B cell (primary cell): ENCODE results near the gene CTNNA3. TPM values are rescaled to one million over a fixed set of nuclear protein-coding genes. Genes with fewer than 3 reads are reported as not detected.

Source experiments
- ATAC-seq: fragments of 200-7000 bp; cut with Tn5 transposase; one replicate; pipeline ENCODE4 v1.10.0; 2021; ENCODE audit warnings: low read depth, mild to moderate bottlenecking, moderate number of reproducible peaks, moderate library complexity
- CTCF ChIA-PET: fragments of 350-600 bp; sonication (Branson Sonifier 250); formaldehyde crosslinking; loops from one replicate; lab custom pipeline; 2021; ENCODE audit warnings: antibody characterized with exemption, inconsistent platforms; lab: Charles Lee
- POLR2A ChIA-PET: fragments of 350-600 bp; sonication (Branson Sonifier 250); formaldehyde crosslinking; loops from one replicate; lab custom pipeline; 2021; ENCODE audit warnings: antibody characterized with exemption; lab: Charles Lee
- DNase-seq: peaks from one replicate; pipeline ENCODE4 v3.0.0; 2013
- H2AFZ ChIP-seq: 2 replicates; pipeline ENCODE4 v1.6.1; 2012; ENCODE audit warnings: mild to moderate bottlenecking, low read depth, low read length; ENCODE audit not compliant: insufficient read depth, poor library complexity, severe bottlenecking
- H3K27ac ChIP-seq, 2 donors: 1 replicate in 1 of 2; 2 replicates in 1 of 2; pipeline ENCODE4 v1.5.1; 2012 to 2013; ENCODE audit warnings: low read length in 2 of 2, mild to moderate bottlenecking in 2 of 2, moderate library complexity in 1 of 2
- H3K27me3 ChIP-seq, 4 experiments: fragments of 200-600 bp in 1 of 4; sonication (generic) in 1 of 4; replicated peaks in 1 of 4; 1 replicate in 2 of 4; 2 replicates in 2 of 4; pipeline versions ENCODE4 v1.6.1 to v1.7.0; 2013 to 2016; ENCODE audit warnings: low read length in 3 of 4, mild to moderate bottlenecking in 2 of 4, mixed read lengths in 1 of 4, moderate library complexity in 1 of 4; ENCODE audit not compliant: insufficient read depth in 4 of 4, control insufficient read depth in 3 of 4; ENCODE audit errors: control extremely low read depth in 1 of 4
- H3K36me3 ChIP-seq, 2 experiments: replicated peaks in 1 of 2; 1 replicate in 1 of 2; 2 replicates in 1 of 2; pipeline versions ENCODE4 v1.6.1 to v1.7.1; 2013; ENCODE audit warnings: low read length in 1 of 2; ENCODE audit not compliant: insufficient read depth in 2 of 2, control insufficient read depth in 1 of 2; ENCODE audit errors: control extremely low read depth in 1 of 2, extremely low read depth in 1 of 2
- H3K4me1 ChIP-seq, 2 donors: fragments of 200-600 bp in 1 of 2; sonication (generic) in 1 of 2; 1 replicate in 1 of 2; 2 replicates in 1 of 2; pipeline versions ENCODE4 v1.5.1 to v1.6.1; 2013 to 2017; ENCODE audit warnings: low read length in 2 of 2; ENCODE audit not compliant: control insufficient read depth in 2 of 2, insufficient read depth in 2 of 2
- H3K4me2 ChIP-seq: replicated peaks from 2 replicates; pipeline ENCODE3; 2012; ENCODE audit warnings: mild to moderate bottlenecking, low read depth, low read length; ENCODE audit not compliant: poor library complexity, severe bottlenecking
- H3K4me3 ChIP-seq, 5 experiments: fragments of 200-600 bp in 1 of 5; sonication (generic) in 1 of 5; 1 replicate in 3 of 5; 2 replicates in 2 of 5; pipeline versions ENCODE4 v1.5.1 to v1.7.0; 2011 to 2016; ENCODE audit warnings: low read length in 4 of 5, mild to moderate bottlenecking in 4 of 5, low read depth in 2 of 5, control low read depth in 1 of 5, moderate library complexity in 1 of 5; ENCODE audit not compliant: insufficient read depth in 1 of 5; ENCODE audit errors: control extremely low read depth in 1 of 5, extremely low read depth in 1 of 5
- H3K79me2 ChIP-seq: fragments of 200-600 bp; sonication (generic); one replicate; pipeline ENCODE4 v1.6.0; 2016; ENCODE audit warnings: low read length; ENCODE audit not compliant: control insufficient read depth, insufficient read depth
- H3K9ac ChIP-seq: fragments of 200-600 bp; sonication (generic); 2 replicates; pipeline ENCODE4 v1.6.1; 2017; ENCODE audit warnings: mild to moderate bottlenecking, low read length, moderate library complexity
- H3K9me3 ChIP-seq, 3 donors: one replicate each; pipeline versions ENCODE4 v1.6.1 to v1.7.1; 2013; ENCODE audit warnings: low read length in 2 of 3; ENCODE audit not compliant: control insufficient read depth in 2 of 3, insufficient read depth in 1 of 3; ENCODE audit errors: control extremely low read depth in 1 of 3
- H4K20me1 ChIP-seq: 2 replicates; pipeline ENCODE4 v1.6.0; 2012; ENCODE audit warnings: mild to moderate bottlenecking, low read length; ENCODE audit not compliant: insufficient read depth, control insufficient read depth, poor library complexity, severe bottlenecking
- H3K27ac Mint-ChIP-seq: one replicate; pipeline ENCODE4 v1.8.0; 2021; ENCODE audit warnings: mixed read lengths
- H3K27me3 Mint-ChIP-seq: one replicate; pipeline ENCODE4 v1.8.0; 2021; ENCODE audit warnings: mixed read lengths
- H3K4me1 Mint-ChIP-seq: one replicate; pipeline ENCODE4 v1.8.0; 2021; ENCODE audit warnings: mixed read lengths
- H3K4me3 Mint-ChIP-seq: one replicate; pipeline ENCODE4 v1.8.0; 2021; ENCODE audit warnings: mixed read lengths
- H3K9me3 Mint-ChIP-seq: one replicate; pipeline ENCODE4 v1.8.0; 2022; ENCODE audit warnings: mixed read lengths; ENCODE audit not compliant: insufficient read depth
- CTCF ChIP-seq: fragments of 200-600 bp; IDR thresholded peaks from one replicate; pipeline ENCODE4 v1.8.0; 2022; ENCODE audit warnings: antibody characterized with exemption, mild to moderate bottlenecking
- EZH2 ChIP-seq: IDR thresholded peaks from 2 replicates; pipeline ENCODE4 v1.6.1; 2012; ENCODE audit warnings: borderline replicate concordance, low read depth, mild to moderate bottlenecking, moderate library complexity, low read length; ENCODE audit not compliant: insufficient read depth, poor library complexity, severe bottlenecking
- WGBS: methylation state at CpG from one replicate; pipeline ENCODE4 v1.1.5; 2013; ENCODE audit warnings: missing lambda C conversion rate; ENCODE audit not compliant: insufficient coverage; 5-methylcytosine and 5-hydroxymethylcytosine counted together
- intact Hi-C: fragments of 100-400 bp; cut with micrococcal nuclease; formaldehyde crosslinking; loops from one replicate; pipeline ENCODE4 v1.10.0; 2022
- polyA plus RNA-seq: library from polyadenylated mRNA; depleted of rRNA; stranded (reverse); fragments of >200 nt; gene quantifications from 2 replicates; pipeline ENCODE4 v1.2.3, GENCODE V29; 2012
- total RNA-seq, 2 donors: library from RNA; stranded (reverse); fragments of 120-200 nt in 1 of 2; gene quantifications; 1 replicate in 1 of 2; 2 replicates in 1 of 2; pipeline versions ENCODE4 v1.2.3 to v1.2.4, GENCODE V29; 2013 to 2022

The CTNNA3 gene
- total and polyA plus RNA-seq, 2 donors (not counting 1 experiment from before 2014, with no cell fraction given), result 0.01 TPM; not detected in 1

- Histone ChIP-seq H3K27me3 (no peaks in the 10 kb centered on the region), H3K4me1 (no peaks in the 10 kb centered on the region), H3K27ac (no peak overlapping the region), H3K4me2 (no peak overlapping the region), H2AFZ (no peak overlapping the region), H3K36me3 (no peaks in the 10 kb centered on the region), H3K4me3 (no peak overlapping the region), H3K79me2 (no peaks in the 10 kb centered on the region), H3K9me3 (peaks cover 0 to 6% (median 0%) of the 10 kb centered on the region in 3 donors), H4K20me1 (no peaks in the 10 kb centered on the region), H3K9ac (no peak overlapping the region)
- no peak for DNase-seq
- Mint-ChIP-seq H3K27me3 (no peaks in the 10 kb centered on the region), H3K9me3 (peaks cover 5% of the 10 kb centered on the region), H3K4me3 (no peak overlapping the region), H3K4me1 (no peaks in the 10 kb centered on the region), H3K27ac (no peak overlapping the region)
- no CpG with 5 or more reads among the region's 1 CpG for WGBS
- no peak for ATAC-seq
- CTCF ChIA-PET, result no interaction called here
- POLR2A ChIA-PET, result no interaction called here
- intact Hi-C loops, result no loop called here
- no peak for TF ChIP-seq EZH2
- TF ChIP-seq CTCF, result no peak
Observed at GRCh38 chr10:66440568-66440967, 1255.4 kb downstream of the CTNNA3 start.

- Histone ChIP-seq H3K36me3 (no peaks in the 10 kb centered on the region), H3K9ac (no peak overlapping the region), H3K79me2 (no peaks in the 10 kb centered on the region), H3K4me3 (no peak overlapping the region), H3K4me1 (no peaks in the 10 kb centered on the region), H4K20me1 (no peaks in the 10 kb centered on the region), H2AFZ (no peak overlapping the region), H3K4me2 (no peak overlapping the region), H3K27me3 (no peaks in the 10 kb centered on the region), H3K27ac (no peak overlapping the region), H3K9me3 (peaks cover 0 to 9% (median 0%) of the 10 kb centered on the region in 3 donors)
- Mint-ChIP-seq H3K27ac (no peak overlapping the region), H3K9me3 (peaks cover 6% of the 10 kb centered on the region), H3K4me3 (no peak overlapping the region), H3K27me3 (no peaks in the 10 kb centered on the region), H3K4me1 (no peaks in the 10 kb centered on the region)
- no peak for DNase-seq
- 75% methylated on average over 2 of the region's 2 CpGs for WGBS
- ChIA-PET POLR2A (no interaction called here), CTCF (no interaction called here)
- intact Hi-C loops, result no loop called here
- no peak for TF ChIP-seq CTCF
- TF ChIP-seq EZH2, result no peak
- ATAC-seq, result no peak
Observed at GRCh38 chr10:66414943-66415342, 1281.1 kb downstream of the CTNNA3 start.
